Measurements from ENCODE around the gene CUL7. TPM values are rescaled to one million over a fixed set of nuclear protein-coding genes. Genes with fewer than 3 reads are reported as not detected.

CUL7 gene
- total and polyA plus RNA-seq, 2 of the 8 experiments (the other 6 are each of a cell fraction or from before 2014, with no cell fraction given) = 10.8 to 15.0 TPM

GRCh38 chr6:43059168-43060033 is 5.8 kb upstream of the CUL7 start, which contains the start of the genes KLC4 and MRPL2 (continued):
- no peak for TF ChIP-seq NRF1 (IDR thresholded peaks at IDR 0.05; ENCODE audit: low read depth, low read length)
- TF ChIP-seq HDAC2 (IDR thresholded peaks at IDR 0.05; ENCODE audit: borderline replicate concordance in 1 of 2, low read depth in 2 of 2, low read length in 2 of 2) = peak in 1 of 2 experiments; percentile 31; a peak in 1 of 4 replicates
- no peak for TF ChIP-seq E2F6 (IDR thresholded peaks at IDR 0.05)
- TF ChIP-seq POLR2A (IDR thresholded peaks at IDR 0.05; ENCODE audit: control extremely low read depth in 1 of 2, low read depth in 2 of 2, low read length in 2 of 2) = peak in 1 of 2 experiments; percentile 98; a peak in 2 of 3 replicates
- no peak for TF ChIP-seq ATF2 (IDR thresholded peaks at IDR 0.05; ENCODE audit: low read length)
- TF ChIP-seq TAF1 (IDR thresholded peaks at IDR 0.05; ENCODE audit: low read depth, low read length) = peak; percentile 94
- TF ChIP-seq RFX5 (IDR thresholded peaks at IDR 0.05; ENCODE audit: borderline replicate concordance, low read depth, low read length) = peak; percentile 24; the same call in 1 of the 2 replicates
